HepG2 (cell line): ENCODE measurements around the gene ARHGEF37. TPM values are rescaled to one million over a fixed set of nuclear protein-coding genes. Genes with fewer than 3 reads are reported as not detected.
"Not testable (repeated sequence)": the region's sequence is repeated elsewhere in the genome, so short reads cannot be mapped to it uniquely, and the experiment has no call there.

ENCODE experiments used
- ATAC-seq: fragments of 200-7000 bp; cut with Tn5 transposase; 3 replicates; pipeline ENCODE4 v1.9.1; 2020; ENCODE audit warnings: mild to moderate bottlenecking, moderate library complexity
- BruUV-seq: library from RNA; stranded (reverse); fragments of 400-500 nt; replicated peaks from 2 replicates; lab custom pipeline; 2021; lab: Mats Ljungman, UMichigan
- CTCF ChIA-PET: fragments of 300-600 bp; formaldehyde crosslinking; extraction: SDS; loops from one replicate; lab custom pipeline; 2021; ENCODE audit warnings: low total read pairs, inconsistent platforms, low intra/inter-chr PET ratio; lab: Yijun Ruan, JAX
- POLR2A ChIA-PET: fragments of 350-600 bp; sonication (Branson Sonifier 250); formaldehyde crosslinking; loops from one replicate; lab custom pipeline; 2020; ENCODE audit warnings: antibody characterized with exemption, inconsistent platforms; lab: Yijun Ruan, JAX
- DNase-seq: peaks from one replicate; pipeline ENCODE4 v3.0.0-alpha.2; 2015; ENCODE audit warnings: low spot score
- FAIRE-seq: peaks from 3 replicates; lab custom pipeline; 2011; peaks lifted over from hg19 to GRCh38; lab: Jason Lieb, UNC
- H2AFZ ChIP-seq: one replicate; pipeline ENCODE4 v1.6.1; 2011; ENCODE audit warnings: low read length, inconsistent platforms
- H3K27ac ChIP-seq: fragments of 300-600 bp; 3 replicates; pipeline ENCODE4 v1.8.0; 2011; ENCODE audit warnings: mixed run types, mild to moderate bottlenecking, mixed read lengths, low read length, inconsistent platforms; ENCODE audit not compliant: insufficient read depth; ENCODE audit errors: extremely low read length
- H3K27me3 ChIP-seq, 2 experiments: fragments of 200-600 bp in 1 of 2; 2 replicates in 1 of 2; 3 replicates in 1 of 2; pipeline versions ENCODE4 v1.6.0 to v1.8.0; 2011; ENCODE audit warnings: low read length in 2 of 2, mild to moderate bottlenecking in 2 of 2, moderate library complexity in 2 of 2, inconsistent platforms in 1 of 2; ENCODE audit not compliant: insufficient read depth in 2 of 2, control insufficient read depth in 1 of 2
- H3K36me3 ChIP-seq, 2 experiments: fragments of 200-600 bp in 1 of 2; replicated peaks in 1 of 2; 2 replicates in 1 of 2; 3 replicates in 1 of 2; pipeline versions ENCODE4 v1.5.1 to v1.8.0; 2011; ENCODE audit warnings: low read length in 2 of 2, inconsistent platforms in 1 of 2; ENCODE audit not compliant: insufficient read depth in 2 of 2, control insufficient read depth in 1 of 2
- H3K4me1 ChIP-seq: 2 replicates; pipeline ENCODE4 v1.5.1; 2012; ENCODE audit warnings: low read length, inconsistent platforms; ENCODE audit not compliant: insufficient read depth
- H3K4me2 ChIP-seq: 2 replicates; pipeline ENCODE4 v1.6.0; 2011; ENCODE audit warnings: low read depth, low read length, inconsistent platforms
- H3K4me3 ChIP-seq, 3 experiments: fragments of 200-600 bp in 1 of 3; sonication (generic), shearing (Covaris generic) in 1 of 3; replicated peaks in 1 of 3; 2 replicates each; pipeline ENCODE4 v1.5.1; 2011 to 2016; ENCODE audit warnings: low read length in 3 of 3, inconsistent platforms in 2 of 3, low read depth in 2 of 3, mild to moderate bottlenecking in 2 of 3, control low read depth in 1 of 3, mixed read lengths in 1 of 3; ENCODE audit not compliant: insufficient read depth in 1 of 3
- H3K79me2 ChIP-seq: one replicate; pipeline ENCODE4 v1.6.1; 2011; ENCODE audit warnings: low read length, inconsistent platforms; ENCODE audit not compliant: insufficient read depth
- H3K9ac ChIP-seq: 2 replicates; pipeline ENCODE4 v1.6.0; 2011; ENCODE audit warnings: mild to moderate bottlenecking, low read depth, low read length, inconsistent platforms; ENCODE audit not compliant: insufficient read depth
- H3K9me3 ChIP-seq: 2 replicates; pipeline ENCODE4 v1.5.1; 2012; ENCODE audit warnings: mild to moderate bottlenecking, low read length
- H4K20me1 ChIP-seq: 2 replicates; pipeline ENCODE4 v1.6.0; 2011; ENCODE audit warnings: inconsistent platforms, mild to moderate bottlenecking, low read length, moderate library complexity; ENCODE audit not compliant: insufficient read depth
- JUN ChIP-seq: sonication (generic); formaldehyde crosslinking; IDR thresholded peaks from 2 replicates; pipeline ENCODE4 v1.4.0; 2020; ENCODE audit warnings: mild to moderate bottlenecking, missing genetic modification reagents
- MZF1 ChIP-seq: sonication (generic); formaldehyde crosslinking; IDR thresholded peaks from 2 replicates; pipeline ENCODE4 v1.8.1; 2023; ENCODE audit warnings: mild to moderate bottlenecking, missing genetic modification reagents, borderline replicate concordance
- NFE2L2 ChIP-seq: fragments of 150-350 bp; IDR thresholded peaks from 2 replicates; pipeline ENCODE4 v1.6.1; 2014; ENCODE audit warnings: low read length
- ZNF615 ChIP-seq: sonication (generic); formaldehyde crosslinking; IDR thresholded peaks from 2 replicates; pipeline ENCODE4 v1.5.0; 2020; ENCODE audit warnings: mild to moderate bottlenecking, missing genetic modification reagents, borderline replicate concordance
- WGBS: methylation state at CpG from one replicate; pipeline ENCODE4 v1.1.6; 2017; ENCODE audit warnings: low lambda C conversion rate; 5-methylcytosine and 5-hydroxymethylcytosine counted together
- in situ Hi-C: cut with HindIII; loops from 2 replicates; pipeline ENCODE4 v1.10.0; 2017; ENCODE audit warnings: low pct_unique_long_range_greater_than_20kb; ENCODE audit not compliant: extremely low pct_ligation_motif_present
- intact Hi-C: fragments of 100-400 bp; cut with micrococcal nuclease; formaldehyde crosslinking; loops from one replicate; pipeline ENCODE4 v1.10.0; 2022; ENCODE audit not compliant: unreplicated experiment
- polyA plus RNA-seq, 8 experiments: library from polyadenylated mRNA; depleted of rRNA in 3 of 8; stranded (reverse) in 7 of 8; unstranded in 1 of 8; fragments of >200 nt; fragmentation: Illumina TruSeq in 4 of 8; extraction: Trizol in 4 of 8; gene quantifications; 2 replicates each; pipeline versions ENCODE4 v1.2.1 to v1.2.3, GENCODE V29; 2011 to 2016; ENCODE audit warnings: low read depth in 4 of 8, missing spikeins in 1 of 8, mixed read lengths in 1 of 8; ENCODE audit not compliant: insufficient read depth in 1 of 8
- total RNA-seq, 5 experiments: library from RNA; depleted of rRNA; stranded (reverse); fragments of >200 nt; fragmentation: Illumina TruSeq; extraction: Trizol; gene quantifications; 2 replicates each; pipeline ENCODE4 v1.2.3, GENCODE V29; 2016; ENCODE audit warnings: low read depth in 1 of 5
- TF ChIP-seq, protein P1 (sequence below): sonication (generic); formaldehyde crosslinking; IDR thresholded peaks from 2 replicates; pipeline ENCODE4 v1.4.0; 2020; ENCODE audit warnings: missing genetic modification reagents
- TF ChIP-seq, protein P2 (sequence below): sonication (generic); formaldehyde crosslinking; IDR thresholded peaks from 2 replicates; pipeline ENCODE4 v1.4.0; 2020; ENCODE audit warnings: missing genetic modification reagents, mild to moderate bottlenecking, borderline replicate concordance
- TF ChIP-seq, protein P3 (sequence below): sonication (generic); formaldehyde crosslinking; IDR thresholded peaks from 2 replicates; pipeline ENCODE4 v1.5.0; 2020; ENCODE audit warnings: missing genetic modification reagents
- TF ChIP-seq, protein P4 (sequence below): sonication (generic); formaldehyde crosslinking; IDR thresholded peaks from 2 replicates; pipeline ENCODE4 v1.4.0; 2020; ENCODE audit warnings: missing genetic modification reagents, low read depth, mild to moderate bottlenecking, borderline replicate concordance
- TF ChIP-seq, protein P5 (sequence below): sonication (generic); formaldehyde crosslinking; IDR thresholded peaks from 2 replicates; pipeline ENCODE4 v1.8.1; 2023; ENCODE audit warnings: mild to moderate bottlenecking, moderate library complexity, missing genetic modification reagents

Gene ARHGEF37
- total and polyA plus RNA-seq, 2 of the 13 experiments (the other 11 are each of a cell fraction or from before 2014, with no cell fraction given), result 0.18 to 0.27 TPM

DNA sequence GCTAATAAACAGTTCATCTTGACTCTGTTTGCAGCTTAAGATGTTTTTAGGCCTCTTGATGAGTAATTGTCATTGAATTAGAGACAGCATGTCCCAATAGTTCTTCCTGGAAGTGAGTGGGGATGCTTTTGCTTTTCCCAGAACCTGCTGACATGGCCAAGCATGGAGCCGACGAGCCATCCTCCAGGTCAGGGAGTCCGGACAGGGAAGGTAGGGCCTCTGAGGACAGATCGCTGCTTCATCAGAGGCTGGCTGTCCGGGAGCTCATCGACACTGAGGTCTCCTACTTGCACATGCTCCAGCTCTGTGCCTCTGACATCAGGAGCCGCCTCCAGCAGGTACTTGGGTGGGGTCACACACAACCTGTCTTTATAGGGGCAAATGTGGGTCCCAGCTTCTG, 16.3 kb downstream of the ARHGEF37 start:
- CTCF ChIA-PET, result no interaction called here
- no peaks in the 10 kb centered on the region for H4K20me1 ChIP-seq
- no peak for TF ChIP-seq NFE2L2
- no peak for TF ChIP-seq MZF1 (CRISPR knock-in tag)
- TF ChIP-seq, protein P1, sequence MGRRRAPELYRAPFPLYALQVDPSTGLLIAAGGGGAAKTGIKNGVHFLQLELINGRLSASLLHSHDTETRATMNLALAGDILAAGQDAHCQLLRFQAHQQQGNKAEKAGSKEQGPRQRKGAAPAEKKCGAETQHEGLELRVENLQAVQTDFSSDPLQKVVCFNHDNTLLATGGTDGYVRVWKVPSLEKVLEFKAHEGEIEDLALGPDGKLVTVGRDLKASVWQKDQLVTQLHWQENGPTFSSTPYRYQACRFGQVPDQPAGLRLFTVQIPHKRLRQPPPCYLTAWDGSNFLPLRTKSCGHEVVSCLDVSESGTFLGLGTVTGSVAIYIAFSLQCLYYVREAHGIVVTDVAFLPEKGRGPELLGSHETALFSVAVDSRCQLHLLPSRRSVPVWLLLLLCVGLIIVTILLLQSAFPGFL (CRISPR knock-in tag), result no peak
- TF ChIP-seq, protein P2, sequence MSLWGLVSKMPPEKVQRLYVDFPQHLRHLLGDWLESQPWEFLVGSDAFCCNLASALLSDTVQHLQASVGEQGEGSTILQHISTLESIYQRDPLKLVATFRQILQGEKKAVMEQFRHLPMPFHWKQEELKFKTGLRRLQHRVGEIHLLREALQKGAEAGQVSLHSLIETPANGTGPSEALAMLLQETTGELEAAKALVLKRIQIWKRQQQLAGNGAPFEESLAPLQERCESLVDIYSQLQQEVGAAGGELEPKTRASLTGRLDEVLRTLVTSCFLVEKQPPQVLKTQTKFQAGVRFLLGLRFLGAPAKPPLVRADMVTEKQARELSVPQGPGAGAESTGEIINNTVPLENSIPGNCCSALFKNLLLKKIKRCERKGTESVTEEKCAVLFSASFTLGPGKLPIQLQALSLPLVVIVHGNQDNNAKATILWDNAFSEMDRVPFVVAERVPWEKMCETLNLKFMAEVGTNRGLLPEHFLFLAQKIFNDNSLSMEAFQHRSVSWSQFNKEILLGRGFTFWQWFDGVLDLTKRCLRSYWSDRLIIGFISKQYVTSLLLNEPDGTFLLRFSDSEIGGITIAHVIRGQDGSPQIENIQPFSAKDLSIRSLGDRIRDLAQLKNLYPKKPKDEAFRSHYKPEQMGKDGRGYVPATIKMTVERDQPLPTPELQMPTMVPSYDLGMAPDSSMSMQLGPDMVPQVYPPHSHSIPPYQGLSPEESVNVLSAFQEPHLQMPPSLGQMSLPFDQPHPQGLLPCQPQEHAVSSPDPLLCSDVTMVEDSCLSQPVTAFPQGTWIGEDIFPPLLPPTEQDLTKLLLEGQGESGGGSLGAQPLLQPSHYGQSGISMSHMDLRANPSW (CRISPR knock-in tag), result no peak
- TF ChIP-seq, protein P3, sequence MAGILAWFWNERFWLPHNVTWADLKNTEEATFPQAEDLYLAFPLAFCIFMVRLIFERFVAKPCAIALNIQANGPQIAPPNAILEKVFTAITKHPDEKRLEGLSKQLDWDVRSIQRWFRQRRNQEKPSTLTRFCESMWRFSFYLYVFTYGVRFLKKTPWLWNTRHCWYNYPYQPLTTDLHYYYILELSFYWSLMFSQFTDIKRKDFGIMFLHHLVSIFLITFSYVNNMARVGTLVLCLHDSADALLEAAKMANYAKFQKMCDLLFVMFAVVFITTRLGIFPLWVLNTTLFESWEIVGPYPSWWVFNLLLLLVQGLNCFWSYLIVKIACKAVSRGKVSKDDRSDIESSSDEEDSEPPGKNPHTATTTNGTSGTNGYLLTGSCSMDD (CRISPR knock-in tag), result no peak
- TF ChIP-seq ZNF615 (CRISPR knock-in tag), result no peak
- TF ChIP-seq, protein P4, sequence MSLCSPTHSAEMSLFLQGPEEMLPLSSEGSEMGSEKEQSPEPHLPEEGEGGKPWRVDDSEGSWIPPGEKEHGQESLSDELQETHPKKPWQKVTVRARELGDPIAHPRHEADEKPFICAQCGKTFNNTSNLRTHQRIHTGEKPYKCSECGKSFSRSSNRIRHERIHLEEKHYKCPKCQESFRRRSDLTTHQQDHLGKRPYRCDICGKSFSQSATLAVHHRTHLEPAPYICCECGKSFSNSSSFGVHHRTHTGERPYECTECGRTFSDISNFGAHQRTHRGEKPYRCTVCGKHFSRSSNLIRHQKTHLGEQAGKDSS, result no peak
- TF ChIP-seq, protein P5, sequence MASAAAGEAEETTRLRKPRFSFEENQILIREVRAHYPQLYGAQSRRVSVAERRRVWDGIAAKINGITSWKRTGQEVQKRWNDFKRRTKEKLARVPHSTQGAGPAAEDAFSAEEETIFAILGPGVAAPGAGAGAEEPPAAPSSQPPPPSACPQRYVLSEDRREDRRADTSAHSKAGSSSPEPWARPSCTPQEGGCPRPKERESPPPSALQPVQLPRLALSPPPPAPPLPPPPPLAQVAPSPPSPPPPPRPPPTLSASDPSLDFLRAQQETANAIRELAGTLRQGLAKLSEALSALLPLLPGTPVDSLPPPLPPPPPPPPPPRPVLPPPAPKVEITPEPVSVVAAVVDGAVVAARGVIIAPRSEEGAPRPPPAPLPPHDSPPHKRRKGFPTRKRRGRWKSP (CRISPR knock-in tag), result no peak
- no peak for TF ChIP-seq JUN (CRISPR knock-in tag)
- H3K9me3 ChIP-seq, result no peaks in the 10 kb centered on the region
- ATAC-seq (no peak), DNase-seq (no peak), FAIRE-seq (no peak)
- H3K36me3 ChIP-seq, result no peaks in the 10 kb centered on the region
- H3K9ac ChIP-seq, result no peak overlapping the region
- H3K4me3 ChIP-seq, result no peak overlapping the region
- POLR2A ChIA-PET, result no interaction called here
- H3K79me2 ChIP-seq, result no peaks in the 10 kb centered on the region
- H3K4me2 ChIP-seq, result no peak overlapping the region
- peaks cover 0 to 8% of the 10 kb centered on the region in 2 experiments; a peak in 1 of 5 replicates for H3K27me3 ChIP-seq
- BruUV-seq, result no TSS peak
- H2AFZ ChIP-seq, result no peak overlapping the region
- no peak overlapping the region for H3K27ac ChIP-seq
- intact Hi-C loops (no loop called here), in situ Hi-C loops (no loop called here)
- H3K4me1 ChIP-seq, result no peaks in the 10 kb centered on the region
- WGBS, result 0% methylated on average over 2 of the region's 7 CpGs

DNA sequence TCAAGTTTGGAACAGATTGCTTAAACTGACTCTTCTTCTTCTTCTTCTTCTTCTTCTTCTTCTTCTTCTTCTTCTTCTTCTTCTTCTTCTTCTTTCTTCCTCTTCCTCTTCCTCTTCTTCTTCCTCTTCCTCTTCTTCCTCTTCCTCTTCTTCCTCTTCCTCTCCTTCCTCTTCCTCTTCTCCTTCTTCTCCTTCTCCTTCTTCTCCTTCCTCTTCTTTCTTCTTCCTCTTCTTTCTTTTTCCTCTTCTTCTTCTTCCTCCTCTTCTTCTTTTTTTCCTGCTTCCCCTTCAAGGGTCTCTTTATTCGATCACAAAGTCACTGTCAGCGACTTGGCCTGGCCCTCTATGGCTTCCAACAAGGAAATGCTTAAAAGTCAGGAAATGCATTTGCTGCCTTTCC, 16.9 kb downstream of the ARHGEF37 start:
- DNase-seq, BruUV-seq, H4K20me1 ChIP-seq, intact Hi-C loops, POLR2A ChIA-PET, H3K4me2 ChIP-seq, in situ Hi-C loops, H3K9ac ChIP-seq, H3K4me1 ChIP-seq, H2AFZ ChIP-seq, CTCF ChIA-PET, H3K36me3 ChIP-seq, H3K4me3 ChIP-seq, H3K9me3 ChIP-seq, H3K79me2 ChIP-seq, FAIRE-seq, ATAC-seq, H3K27me3 ChIP-seq, H3K27ac ChIP-seq: not testable (repeated sequence)
- WGBS, result 20% methylated on average over 2 of the region's 2 CpGs
